GM19239 (cell line): ENCODE results near the gene TLE2.
"Not testable (repeated sequence)": the region's sequence is repeated elsewhere in the genome, so short reads cannot be mapped to it uniquely, and the experiment has no call there.

ENCODE experiments used
- DNase-seq: peaks from one replicate; pipeline ENCODE4 v3.0.0; 2011; ENCODE audit warnings: low spot score; ENCODE audit not compliant: insufficient read length
- FAIRE-seq: peaks from 2 replicates; lab custom pipeline; 2011; peaks lifted over from hg19 to GRCh38; lab: Jason Lieb, UNC

TLE2 gene

DNA sequence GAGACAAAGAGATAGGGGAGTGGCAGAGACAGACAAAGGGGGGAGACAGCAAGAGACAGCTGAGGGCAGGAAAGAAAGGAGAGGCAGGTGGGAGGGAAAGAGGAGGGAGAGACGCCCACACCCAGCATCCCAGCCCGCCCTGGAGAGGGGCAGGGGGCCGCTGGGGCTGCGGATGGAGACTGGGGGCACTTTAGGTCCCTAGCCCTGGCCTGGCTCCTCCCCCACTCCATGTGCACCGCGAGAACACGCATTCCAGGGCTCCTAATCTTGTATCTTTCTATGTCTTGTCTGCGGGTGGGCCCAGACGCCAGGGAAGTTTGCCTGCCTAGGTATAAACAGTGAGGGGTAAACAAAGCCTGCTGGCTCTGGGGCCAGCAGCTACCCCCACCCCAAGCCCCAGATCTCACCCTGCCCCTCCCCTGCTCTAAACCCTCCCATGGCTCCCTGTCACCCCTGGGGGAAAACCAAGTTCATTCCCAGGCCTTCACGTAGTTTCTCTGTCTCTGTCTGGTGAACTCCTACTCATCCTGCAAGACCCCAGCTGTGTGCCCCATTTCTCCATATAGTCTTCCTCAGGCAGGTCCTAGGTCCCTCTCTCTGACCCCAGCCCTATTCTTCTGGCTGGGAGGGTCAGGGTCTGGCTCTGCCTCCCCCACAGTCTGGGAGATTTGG, 27.5 kb upstream of the TLE2 start:
- FAIRE-seq (no peak), DNase-seq (no peak)

DNA sequence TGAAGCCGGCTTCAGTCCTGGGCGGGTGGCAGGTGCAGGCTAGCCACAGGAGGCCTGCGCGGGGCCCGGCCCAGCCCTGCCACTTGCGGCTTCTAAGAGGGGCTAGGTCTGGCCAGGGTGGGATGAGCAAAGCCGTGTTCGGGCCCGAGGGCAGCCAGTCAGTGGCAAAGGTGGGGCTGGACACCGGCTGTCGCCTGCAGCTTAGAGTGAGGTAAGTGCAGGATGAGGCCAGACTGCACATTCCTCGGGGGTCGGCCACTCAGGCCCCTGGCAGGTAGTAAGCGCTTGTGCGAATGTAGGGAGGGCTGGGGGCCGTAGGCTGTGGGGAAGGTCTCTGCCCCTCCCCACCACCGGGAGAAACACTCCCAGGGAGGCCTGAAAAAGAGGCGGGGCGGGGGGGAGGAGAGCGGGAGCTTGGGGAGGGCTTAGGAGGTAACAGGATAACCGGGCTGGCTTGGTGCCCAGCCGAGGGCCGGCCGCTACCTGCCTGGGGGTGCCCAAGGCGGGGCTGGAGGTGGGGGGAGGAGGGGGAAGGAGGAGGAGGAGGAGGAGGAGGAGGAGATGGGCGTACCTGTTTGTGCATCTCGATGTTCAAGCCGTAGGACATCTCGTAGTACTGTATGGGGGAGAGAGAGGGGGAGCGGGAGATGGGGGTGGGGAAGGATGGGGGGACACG, 26.8 kb upstream of the TLE2 start:
- DNase-seq (no peak), FAIRE-seq (no peak)

DNA sequence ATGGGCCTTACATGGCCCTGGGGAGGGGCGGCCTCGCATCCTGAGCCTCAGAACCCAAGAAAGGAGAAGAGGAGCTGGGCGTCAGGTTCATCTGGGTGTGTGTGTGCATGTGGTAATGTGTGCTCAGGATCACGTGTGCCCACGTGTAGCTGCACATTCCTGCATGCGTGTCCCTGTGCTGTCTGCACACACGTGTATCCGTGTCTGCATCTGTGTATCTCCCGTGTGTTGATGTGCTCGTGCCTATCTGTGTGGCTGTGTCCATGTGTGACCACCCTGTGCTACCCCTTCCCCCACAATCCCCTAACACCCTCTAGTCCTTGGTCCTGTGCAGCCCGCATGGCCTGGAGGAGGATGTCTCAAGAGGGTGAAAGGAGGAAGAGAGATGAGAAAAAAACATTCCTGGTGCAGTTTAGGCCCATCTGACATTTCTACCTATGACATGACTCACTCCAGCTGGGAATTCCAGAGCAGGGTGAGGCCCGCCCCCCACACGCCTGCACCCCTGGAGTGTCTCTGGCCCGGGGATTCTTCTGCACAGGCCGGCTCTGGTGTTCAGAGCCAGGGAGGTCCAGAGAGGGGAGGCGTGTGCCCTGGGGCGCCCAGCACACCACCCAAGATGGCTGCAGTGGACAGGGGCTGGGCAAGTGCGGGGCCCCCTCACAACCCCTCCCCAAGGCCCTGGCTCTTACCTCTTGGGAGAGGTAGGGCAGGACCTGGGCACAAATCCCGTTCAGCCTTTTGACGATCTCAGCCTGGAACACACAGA, 26.1 kb upstream of the TLE2 start:
- DNase-seq (no peak), FAIRE-seq (no peak)

DNA sequence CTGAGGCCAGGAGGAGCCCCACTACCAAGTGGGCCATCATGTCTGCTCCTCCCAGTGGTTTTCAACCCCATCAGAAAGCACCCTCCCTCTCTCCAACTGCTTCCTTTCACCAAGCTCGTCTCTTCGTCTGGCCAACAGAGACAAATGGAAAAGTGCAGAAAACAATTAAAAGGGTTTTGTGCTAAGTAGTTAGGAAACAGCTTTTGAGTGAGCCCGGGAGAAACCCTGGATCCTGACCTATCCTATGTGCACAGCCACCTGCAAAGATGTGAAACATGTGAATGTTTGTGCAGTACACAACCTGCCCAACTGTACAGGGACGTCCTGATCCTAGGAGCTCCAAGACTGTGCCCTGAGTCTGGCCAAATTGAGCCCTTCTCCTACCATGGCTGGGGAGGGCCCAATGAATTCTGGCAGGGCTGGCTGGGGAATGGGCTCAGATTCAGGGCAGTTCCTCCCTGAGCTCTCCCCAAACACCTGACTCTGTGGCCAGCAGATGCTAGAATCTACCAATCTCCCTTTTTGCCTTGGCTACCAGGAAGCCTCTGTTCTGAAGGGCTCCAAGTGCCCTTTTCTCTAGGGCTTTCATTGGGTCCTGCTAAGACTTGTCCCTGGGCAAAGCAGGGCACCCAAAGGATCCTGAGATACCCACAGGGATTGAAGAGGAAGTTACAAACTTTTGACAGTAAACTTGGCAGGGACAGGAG, 25.3 kb upstream of the TLE2 start:
- no peak for FAIRE-seq

DNA sequence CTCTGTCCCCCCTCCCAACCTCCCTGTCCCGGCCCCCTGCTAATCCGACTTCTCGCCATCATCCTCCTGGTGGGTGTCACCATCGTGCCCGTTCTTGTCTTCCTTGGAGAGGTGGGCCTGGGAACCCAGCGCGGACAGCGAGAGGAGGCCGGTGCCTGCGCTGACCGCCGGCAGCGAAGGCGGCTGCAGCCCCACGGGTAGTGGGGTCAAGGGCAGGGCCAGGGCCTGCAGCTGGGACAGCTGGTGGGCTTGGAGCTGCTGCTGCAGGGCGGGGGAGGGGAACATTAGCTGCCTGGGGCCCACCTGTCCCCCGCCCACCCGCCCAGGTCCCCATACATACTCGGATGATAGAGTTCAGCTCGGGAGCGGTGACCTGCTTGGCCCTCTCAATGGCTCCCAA, 24.7 kb upstream of the TLE2 start:
- DNase-seq (no peak), FAIRE-seq (no peak)

More for the DNA sequence above, 25.3 kb upstream of the TLE2 start:
- DNase-seq: no peak

DNA sequence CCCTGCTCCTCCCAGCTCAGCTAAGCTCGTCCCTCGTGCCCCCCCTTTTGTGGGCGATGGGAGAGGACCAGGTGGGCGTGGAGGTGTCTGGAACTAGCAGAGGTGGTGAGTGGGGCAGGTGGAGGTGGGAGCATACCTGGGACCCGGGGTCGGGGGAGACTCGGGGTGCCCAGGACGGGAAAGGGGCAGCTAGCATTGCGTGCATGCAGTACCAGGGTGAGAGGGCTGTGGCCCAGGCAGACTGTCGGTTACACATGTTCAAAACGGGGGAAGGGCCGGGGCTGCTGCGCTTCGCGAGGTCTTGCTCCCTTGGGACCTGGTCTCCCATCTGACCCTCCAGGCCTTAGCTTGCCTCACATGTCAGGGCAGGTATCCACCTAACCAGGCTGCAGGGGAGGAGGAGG, 24.1 kb upstream of the TLE2 start:
- FAIRE-seq (no peak), DNase-seq (no peak)

DNA sequence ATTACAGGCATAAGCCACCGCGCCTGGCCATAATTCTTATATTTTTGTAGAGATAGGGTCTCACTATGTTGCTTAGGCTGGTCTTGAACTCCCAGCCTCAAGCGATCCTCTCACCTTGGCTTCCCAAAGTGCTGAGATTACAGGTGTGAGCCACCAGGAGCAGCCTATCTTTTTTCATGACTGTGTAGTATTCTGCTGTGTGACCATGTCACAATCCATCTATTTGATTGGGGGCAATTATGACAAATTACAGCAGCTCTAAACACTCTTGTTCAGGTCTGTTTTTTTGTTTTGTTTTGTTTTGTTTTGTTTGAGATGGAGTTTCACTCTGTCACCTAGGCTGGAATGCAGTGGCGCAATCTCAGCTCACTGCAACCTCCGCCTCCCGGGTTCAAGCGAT, 20.9 kb upstream of the TLE2 start:
- not testable (repeated sequence) for FAIRE-seq, DNase-seq

DNA sequence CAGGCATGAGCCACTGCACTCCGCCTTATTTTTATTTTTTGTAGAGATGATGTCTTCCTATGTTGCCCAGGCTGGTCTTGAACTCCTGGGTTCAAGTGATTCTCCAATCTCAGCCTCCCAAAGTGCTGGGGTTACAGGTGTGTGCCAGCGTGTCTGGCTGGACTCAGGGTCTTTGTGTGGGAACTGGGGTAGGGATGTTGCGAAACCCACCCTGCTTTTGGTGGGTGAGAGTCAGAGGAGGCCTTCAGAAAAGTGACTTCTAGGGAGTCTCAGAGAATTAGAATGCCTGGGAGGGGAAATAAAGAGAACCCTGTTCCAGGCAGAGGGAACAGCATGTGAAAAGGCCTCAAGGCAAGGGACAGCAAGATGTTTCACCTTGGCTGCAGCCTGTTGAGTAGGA, 20.0 kb upstream of the TLE2 start:
- DNase-seq (no peak), FAIRE-seq (no peak)

DNA sequence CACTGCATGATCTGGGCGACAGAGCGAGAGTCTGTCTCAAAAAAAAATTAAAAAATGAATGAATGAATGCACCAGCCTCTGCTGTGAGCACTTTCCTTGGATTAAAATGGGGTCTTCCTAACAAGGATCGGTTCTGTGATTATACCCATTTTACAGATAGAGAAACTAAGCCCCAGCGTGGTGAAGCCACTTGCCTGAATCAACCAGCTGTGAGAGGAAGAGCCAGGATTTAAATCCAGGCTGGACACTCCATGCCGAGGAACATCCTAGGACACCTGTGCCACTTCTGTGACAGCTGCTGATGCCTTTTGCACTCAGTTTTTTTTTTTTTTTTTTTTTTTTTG, 19.1 kb upstream of the TLE2 start:
- DNase-seq (no peak), FAIRE-seq (no peak)

DNA sequence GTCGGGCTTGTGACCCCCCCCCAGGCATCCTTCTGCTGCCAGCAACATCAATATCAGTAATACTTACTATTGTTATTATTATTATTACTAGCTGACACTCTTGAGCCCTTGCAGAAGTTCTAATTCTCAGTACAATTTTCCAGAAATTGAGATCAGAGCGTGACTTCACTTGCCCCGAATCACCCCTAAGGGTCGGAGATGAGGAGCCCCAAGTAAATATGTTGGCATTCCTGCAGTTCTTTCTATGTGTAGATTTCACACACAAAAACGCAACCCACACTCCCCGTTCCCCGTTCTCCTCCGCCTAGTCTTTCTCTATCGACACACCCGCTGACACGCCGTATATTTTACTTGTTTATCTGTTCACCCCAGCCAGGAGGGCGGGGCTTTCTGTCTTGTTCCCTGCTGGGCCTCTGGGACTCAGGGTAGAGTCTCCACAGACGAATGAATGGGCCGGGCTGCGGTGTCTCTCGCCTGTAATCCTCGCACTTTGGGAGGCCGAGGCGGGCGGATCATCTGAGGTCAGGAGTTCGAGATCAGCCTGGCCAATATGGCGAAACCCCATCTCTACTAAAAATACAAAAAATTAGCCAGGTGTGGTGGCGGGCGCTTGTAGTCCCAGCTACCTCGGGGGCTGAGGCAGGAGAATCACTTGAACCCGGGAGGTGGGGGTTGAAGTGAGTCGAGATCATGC, 18.6 kb upstream of the TLE2 start:
- peak; percentile 48 for DNase-seq
- peak; percentile 39 for FAIRE-seq

DNA sequence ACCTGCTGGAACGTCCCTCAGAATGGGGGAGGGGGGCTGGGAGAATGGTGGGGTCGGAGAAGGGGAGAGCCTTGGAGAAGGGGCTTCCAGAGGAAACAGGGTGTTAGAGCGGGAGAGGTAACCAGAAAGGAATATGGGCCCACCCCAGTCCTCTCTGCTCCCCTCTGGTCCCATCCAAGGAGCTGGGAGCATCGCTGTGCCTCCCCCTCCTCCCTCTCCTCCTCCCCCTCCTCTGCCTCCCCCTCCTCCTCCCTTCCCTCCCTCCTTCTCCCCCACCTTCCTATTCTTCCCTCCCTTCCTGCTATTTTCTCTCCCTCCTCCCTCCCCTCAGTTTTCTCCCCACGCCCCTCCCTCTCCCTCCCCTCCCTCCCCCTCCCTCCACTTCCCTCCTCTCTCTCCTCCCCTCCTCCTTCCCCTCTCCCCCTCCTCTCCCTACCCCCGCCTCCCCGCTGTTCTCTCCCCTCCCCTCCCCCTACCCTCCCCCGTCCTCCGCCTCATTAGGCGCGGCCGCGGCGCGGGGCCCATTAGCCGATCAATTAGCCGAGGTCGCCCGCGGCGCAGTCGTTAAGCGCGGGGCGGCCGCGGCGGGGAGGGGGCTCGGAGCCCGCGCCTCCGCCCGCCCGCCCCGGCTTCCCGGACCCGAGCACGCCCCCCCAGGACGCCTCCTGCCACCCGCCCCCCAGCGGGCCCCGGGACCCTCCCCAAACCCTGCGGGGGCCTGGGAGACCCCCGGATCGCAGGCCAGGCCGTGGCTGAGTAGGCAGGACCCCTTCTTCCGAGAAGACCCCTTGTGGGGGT, 17.8 kb upstream of the TLE2 start:
- FAIRE-seq: no peak
- DNase-seq: no peak

DNA sequence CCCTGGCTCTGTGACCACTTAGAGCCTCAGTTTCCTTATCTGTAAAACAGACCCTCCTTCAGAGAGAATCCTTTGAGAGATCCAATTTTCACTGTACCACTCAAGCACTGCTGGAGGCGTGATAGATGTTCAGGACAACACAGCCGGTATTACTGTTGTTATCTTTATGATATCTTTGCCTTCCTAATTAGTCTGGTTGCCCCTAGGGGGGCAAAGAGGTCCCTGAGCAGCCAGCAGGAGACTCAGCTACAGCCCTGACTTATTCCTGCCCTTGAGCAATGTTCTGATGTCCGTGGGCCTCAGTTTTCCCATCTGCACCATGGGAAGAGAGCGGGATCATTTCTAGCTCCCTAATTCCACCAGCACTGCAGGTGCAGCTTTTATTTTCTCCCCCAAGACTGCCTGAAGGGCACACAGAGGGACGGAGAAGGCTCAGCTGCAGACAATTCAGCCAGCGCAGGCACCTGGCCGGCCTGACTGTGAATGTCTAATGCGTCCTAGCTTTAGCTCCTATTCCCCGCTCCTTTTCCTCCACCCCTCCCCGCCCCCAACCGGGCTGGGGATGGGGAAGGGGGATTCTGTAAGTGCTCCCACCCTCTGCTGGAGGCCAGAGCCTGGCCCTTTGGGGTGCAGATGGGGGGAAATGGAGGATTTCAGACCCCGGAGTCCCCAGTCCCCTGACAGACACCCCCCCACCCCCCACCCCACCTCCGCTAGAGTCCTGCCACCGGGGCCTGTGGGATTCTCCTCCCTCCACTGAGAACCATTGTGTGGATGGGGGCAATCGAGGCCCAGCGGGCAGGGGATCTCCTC, 17.0 kb upstream of the TLE2 start:
- no peak for FAIRE-seq

DNA sequence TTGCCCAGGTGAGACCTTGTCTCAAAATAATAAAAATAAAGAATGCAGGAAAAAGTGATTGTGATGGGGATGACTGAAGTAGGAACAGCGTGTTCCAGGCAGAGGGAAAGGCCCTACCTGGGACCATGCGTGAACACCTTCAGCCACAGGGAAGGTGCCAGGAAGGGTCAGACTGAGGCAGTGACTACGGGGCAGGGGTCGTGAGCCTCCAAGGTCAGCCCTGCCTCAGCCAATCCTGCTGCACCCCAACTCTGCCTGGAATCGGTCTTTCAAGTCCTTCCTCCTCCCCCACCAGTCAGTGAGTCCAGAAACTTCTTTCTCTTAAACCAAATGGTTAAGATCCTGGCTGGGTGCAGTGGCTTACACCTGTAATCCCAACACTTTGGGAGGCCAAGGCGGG, 16.1 kb upstream of the TLE2 start:
- no peak for DNase-seq

More for the DNA sequence above, 17.0 kb upstream of the TLE2 start:
- DNase-seq: no peak

DNA sequence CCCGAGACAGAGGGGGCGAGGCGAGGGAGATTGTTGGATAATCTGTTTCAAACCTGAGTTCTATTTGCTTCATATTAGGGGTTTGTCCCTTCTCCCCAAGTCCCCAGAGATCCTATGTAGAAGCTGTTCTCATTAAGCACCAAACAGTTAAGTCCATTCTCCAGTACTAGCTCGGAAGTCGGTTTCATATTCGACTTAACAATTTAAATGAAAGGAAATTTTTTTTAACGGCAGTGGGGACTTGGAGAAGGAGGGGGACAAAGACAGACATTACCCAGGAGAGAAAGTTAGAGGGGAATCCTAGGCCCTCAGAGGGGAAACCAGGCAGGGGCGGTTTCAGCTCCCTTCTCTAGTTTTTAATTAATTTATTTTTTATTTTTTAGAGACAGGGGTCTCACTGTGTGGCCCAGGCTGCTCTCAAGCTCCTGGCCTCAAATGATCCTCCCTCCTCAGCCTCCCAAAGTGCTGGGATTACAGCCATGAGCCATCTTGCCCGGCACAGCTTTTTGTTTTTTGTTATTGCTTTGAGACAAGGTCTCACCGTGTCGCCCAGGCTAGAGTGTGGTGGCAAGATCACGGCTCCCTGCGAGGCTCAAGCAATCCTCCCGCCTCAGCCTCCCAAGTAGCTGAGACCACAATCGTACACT, 13.7 kb upstream of the TLE2 start:
- no peak for DNase-seq
- no peak for FAIRE-seq

More for the DNA sequence above, 16.1 kb upstream of the TLE2 start:
- no peak for FAIRE-seq

DNA sequence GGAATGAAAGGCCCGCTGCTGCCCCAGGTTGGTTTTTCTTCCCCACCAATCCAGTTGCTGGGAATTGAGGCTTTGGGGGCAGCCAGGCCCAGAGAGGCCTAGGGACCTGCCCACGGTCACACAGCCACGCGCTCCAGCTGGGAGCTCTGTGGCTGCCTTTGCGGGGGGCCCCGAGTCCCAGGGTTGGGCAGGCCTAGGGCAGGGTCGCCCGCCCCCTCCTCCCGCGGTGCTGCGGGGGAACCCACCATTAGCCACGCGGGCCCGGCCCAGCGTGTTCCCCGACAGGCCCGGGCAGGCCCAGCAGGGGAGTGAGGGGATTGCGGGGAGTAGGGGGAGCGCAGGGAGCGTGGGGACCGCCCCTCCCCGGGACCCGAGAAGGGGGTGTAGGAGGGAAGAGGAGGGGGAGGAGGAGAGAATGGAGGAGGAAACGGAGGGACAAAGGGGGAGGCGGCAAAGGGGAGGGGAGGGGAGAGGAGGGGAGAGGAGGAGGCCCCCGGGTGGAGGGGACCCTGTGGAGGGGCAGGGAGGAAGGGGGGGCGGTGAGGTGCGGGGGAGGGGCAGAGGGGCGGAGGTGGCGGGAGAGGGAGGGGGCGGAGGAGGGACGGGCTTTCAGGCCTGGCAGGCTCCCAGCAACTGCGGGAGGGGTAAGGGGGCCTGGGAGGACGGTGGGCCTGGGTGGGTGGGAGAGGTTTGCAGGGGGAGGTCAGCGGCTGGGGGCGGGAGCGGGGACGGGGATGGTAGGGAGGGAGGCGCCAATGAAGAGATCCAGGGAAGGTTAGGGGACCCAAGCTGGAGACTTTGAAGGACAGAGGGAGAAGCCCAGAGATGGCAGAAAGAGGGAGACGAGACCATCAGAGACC, 12.9 kb upstream of the TLE2 start:
- no peak for DNase-seq

DNA sequence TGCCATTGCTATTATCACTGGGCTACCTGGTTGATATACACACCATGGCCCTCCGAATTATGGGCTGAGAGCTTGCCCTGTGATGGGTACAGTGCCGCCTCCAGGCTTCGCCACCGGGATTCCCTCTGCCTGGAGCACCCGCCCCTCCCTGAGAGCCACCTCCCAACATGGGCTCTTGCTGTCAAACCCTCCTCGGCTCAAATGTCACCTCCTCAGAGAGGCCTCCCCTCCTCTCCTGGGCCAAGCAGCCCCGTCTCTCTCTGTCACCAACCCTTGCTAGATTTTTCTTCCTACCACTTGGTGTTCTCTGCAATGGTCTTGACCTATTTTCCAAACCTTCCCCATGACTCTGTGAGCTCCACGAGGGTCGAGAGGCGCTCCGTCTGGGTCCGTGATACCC, 12.2 kb upstream of the TLE2 start:
- no peak for DNase-seq
- FAIRE-seq: no peak

More for the DNA sequence above, 12.9 kb upstream of the TLE2 start:
- FAIRE-seq: no peak

DNA sequence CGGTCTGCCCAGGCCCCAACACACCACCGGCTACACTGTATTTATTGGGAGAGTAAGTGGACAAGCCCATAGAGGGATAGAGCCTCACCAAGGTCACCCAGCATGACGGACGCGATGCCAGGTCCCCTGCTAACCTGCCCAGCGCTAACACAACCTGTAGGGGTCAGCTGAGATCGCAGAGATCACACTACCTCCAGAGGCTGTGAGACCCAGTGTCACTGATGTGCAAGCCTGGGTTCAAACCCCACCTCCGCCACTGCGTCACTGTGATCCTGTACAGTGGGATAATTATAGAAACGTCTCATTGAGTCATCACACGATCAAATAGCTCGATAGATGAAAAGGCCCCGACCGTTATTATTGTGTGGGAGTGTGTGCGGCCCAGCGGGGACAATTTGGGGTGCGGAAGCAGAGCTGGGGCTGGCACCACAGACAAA, 10.6 kb upstream of the TLE2 start:
- FAIRE-seq: no peak

More for the DNA sequence above, 10.6 kb upstream of the TLE2 start:
- no peak for DNase-seq
